ENCODE results near the gene BAK1. TPM values are rescaled to one million over a fixed set of nuclear protein-coding genes. Genes with fewer than 3 reads are reported as not detected.

Gene BAK1
- total RNA-seq, 1 experiment from 2014 or later = 40.0 TPM

DNA sequence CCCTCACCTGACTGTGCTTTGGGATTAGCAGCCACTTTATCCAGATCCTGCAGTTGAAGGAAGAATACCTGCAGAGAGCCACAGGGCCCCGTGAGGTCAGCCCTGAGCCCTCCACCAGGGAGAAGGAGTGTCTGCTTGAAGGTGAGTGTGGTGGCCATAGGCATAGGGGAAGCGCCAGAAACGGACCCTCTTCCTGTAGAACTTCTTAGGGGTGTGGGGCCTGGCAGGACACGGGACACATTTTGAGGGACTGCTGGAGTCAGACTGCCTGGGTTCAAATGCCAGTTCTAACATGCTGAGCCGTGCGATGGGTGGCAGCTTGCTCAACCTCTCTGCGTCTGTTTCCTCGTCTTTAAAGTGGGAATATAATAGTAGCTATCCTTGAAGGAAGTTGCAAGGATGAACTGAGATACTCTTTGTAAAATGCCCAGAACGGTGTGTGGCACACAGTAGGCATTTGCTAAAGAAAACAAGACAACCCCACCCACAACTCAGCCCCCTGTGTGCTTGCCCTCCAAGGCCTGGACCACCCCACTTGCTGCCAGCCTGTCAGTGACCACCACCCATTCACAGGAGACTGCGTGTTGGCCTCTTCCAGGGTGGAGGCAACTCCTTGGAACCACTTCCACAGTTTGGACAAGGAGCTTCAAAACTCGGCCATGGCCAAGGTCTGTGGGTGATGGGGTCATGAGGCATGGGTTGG lies 4.8 kb upstream of the BAK1 start:
- no peak for DNase-seq
- Mint-ChIP-seq H3K4me1 (peaks cover 9 to 13% of the 10 kb centered on the region in 2 experiments), H3K27me3 (ENCODE audit: low read depth) (peaks cover 10% of the 10 kb centered on the region; the same call in 1 of the 2 replicates), H3K4me3 (peak overlapping the region in 1 of 2 experiments; percentile 48; a peak in 1 of 5 replicates), H3K36me3 (ENCODE audit: insufficient read depth in 1 of 3, low read depth in 3 of 3) (no peaks in the 10 kb centered on the region), H3K27ac (no peak overlapping the region), H3K9me3 (no peaks in the 10 kb centered on the region)
- Histone ChIP-seq H3T11ph (ENCODE audit: low read length) (no peak overlapping the region), H4K91ac (ENCODE audit: insufficient read length, low read depth, low read length) (no peak overlapping the region), H2BK20ac (ENCODE audit: low read depth, low read length, poor library complexity, severe bottlenecking) (no peak overlapping the region), H3K56ac (ENCODE audit: insufficient read length, low read depth, low read length) (no peak overlapping the region), H4K20me1 (ENCODE audit: control insufficient read depth, insufficient read depth, insufficient read length) (no peaks in the 10 kb centered on the region), H2BK5ac (ENCODE audit: insufficient read length, low read length) (no peak overlapping the region), H3K18ac (ENCODE audit: insufficient read length, low read depth, low read length) (no peak overlapping the region), H3K79me1 (ENCODE audit: insufficient read depth, low read depth, low read length, poor library complexity, severe bottlenecking) (no peaks in the 10 kb centered on the region), H3K23ac (ENCODE audit: insufficient read length, low read depth, low read length) (no peak overlapping the region), H2AFZ (ENCODE audit: low read length) (no peak overlapping the region), H3K9me3 (ENCODE audit: control insufficient read depth, low read depth, low read length) (no peaks in the 10 kb centered on the region), H2BK12ac (ENCODE audit: insufficient read length, low read depth, low read length) (no peak overlapping the region), H2AK5ac (ENCODE audit: insufficient read length, low read length) (no peak overlapping the region), H4K5ac (ENCODE audit: insufficient read length, low read depth, low read length) (no peak overlapping the region), H3K23me2 (ENCODE audit: insufficient read length, low read depth, low read length, poor library complexity, severe bottlenecking) (no peaks in the 10 kb centered on the region), H2BK15ac (ENCODE audit: low read depth, low read length) (no peak overlapping the region), H3K27me3 (ENCODE audit: insufficient read depth, low read length) (no peaks in the 10 kb centered on the region), H3K4ac (ENCODE audit: low read depth, low read length) (no peak overlapping the region), H3K9ac (ENCODE audit: extremely low read depth, insufficient read length, low read length) (no peak overlapping the region), H2BK120ac (ENCODE audit: low read depth, low read length, poor library complexity, severe bottlenecking) (no peak overlapping the region), H3K27ac (ENCODE audit: insufficient read length, low read depth, low read length) (no peak overlapping the region), H3K14ac (ENCODE audit: insufficient read depth, low read length) (no peak overlapping the region), H3K79me2 (ENCODE audit: insufficient read depth, low read length) (no peaks in the 10 kb centered on the region), H3K4me1 (ENCODE audit: insufficient read depth, low read length) (no peaks in the 10 kb centered on the region; the same call in 1 of the 2 replicates), H4K8ac (replicated peaks; ENCODE audit: insufficient read length, low read depth, low read length) (no peak overlapping the region), H3K4me2 (ENCODE audit: insufficient read depth, insufficient read length, low read length) (no peak overlapping the region)
- no CpG with 5 or more reads among the region's 11 CpGs for WGBS (ENCODE audit: extremely low coverage, insufficient read length, low lambda C conversion rate)
- TF ChIP-seq, protein P1, sequence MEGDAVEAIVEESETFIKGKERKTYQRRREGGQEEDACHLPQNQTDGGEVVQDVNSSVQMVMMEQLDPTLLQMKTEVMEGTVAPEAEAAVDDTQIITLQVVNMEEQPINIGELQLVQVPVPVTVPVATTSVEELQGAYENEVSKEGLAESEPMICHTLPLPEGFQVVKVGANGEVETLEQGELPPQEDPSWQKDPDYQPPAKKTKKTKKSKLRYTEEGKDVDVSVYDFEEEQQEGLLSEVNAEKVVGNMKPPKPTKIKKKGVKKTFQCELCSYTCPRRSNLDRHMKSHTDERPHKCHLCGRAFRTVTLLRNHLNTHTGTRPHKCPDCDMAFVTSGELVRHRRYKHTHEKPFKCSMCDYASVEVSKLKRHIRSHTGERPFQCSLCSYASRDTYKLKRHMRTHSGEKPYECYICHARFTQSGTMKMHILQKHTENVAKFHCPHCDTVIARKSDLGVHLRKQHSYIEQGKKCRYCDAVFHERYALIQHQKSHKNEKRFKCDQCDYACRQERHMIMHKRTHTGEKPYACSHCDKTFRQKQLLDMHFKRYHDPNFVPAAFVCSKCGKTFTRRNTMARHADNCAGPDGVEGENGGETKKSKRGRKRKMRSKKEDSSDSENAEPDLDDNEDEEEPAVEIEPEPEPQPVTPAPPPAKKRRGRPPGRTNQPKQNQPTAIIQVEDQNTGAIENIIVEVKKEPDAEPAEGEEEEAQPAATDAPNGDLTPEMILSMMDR (conservative IDR thresholded peaks at IDR 0.05) = no peak
